Right lobe of liver (tissue), 4 donors: ENCODE results near the gene ARHGDIB.
A peak's percentile ranks its signal among the peaks of the same experiment; 100 is the strongest.

Experiments used
- CTCF ChIP-seq, 4 donors: fragments of 200-600 bp in 3 of 4; fragments of 450-650 bp in 1 of 4; IDR thresholded peaks; one replicate each; pipeline versions ENCODE4 v1.5.1 to v1.8.0; 2016 to 2022; ENCODE audit warnings: antibody characterized with exemption in 4 of 4, mild to moderate bottlenecking in 2 of 4
- POLR2A ChIP-seq: fragments of 450-650 bp; IDR thresholded peaks from one replicate; pipeline ENCODE4 v1.6.1; 2017; ENCODE audit warnings: antibody characterized with exemption, mild to moderate bottlenecking
- donor health status: DM: no; HTN: no; CAD: no.
- donor health status: DM: no; HTN: no; CAD: no.
- donor health status: DM: no; HTN: yes; CAD: no.

- TF ChIP-seq CTCF (IDR thresholded peaks at IDR 0.05) (peak in 1 of 4 donors; percentile 7), POLR2A (no peak)
Measured at GRCh38 chr12:14937689-14938088, 23.7 kb downstream of the ARHGDIB start.
